ENCODE data around the gene SPEF2.

Gene SPEF2, protein sequence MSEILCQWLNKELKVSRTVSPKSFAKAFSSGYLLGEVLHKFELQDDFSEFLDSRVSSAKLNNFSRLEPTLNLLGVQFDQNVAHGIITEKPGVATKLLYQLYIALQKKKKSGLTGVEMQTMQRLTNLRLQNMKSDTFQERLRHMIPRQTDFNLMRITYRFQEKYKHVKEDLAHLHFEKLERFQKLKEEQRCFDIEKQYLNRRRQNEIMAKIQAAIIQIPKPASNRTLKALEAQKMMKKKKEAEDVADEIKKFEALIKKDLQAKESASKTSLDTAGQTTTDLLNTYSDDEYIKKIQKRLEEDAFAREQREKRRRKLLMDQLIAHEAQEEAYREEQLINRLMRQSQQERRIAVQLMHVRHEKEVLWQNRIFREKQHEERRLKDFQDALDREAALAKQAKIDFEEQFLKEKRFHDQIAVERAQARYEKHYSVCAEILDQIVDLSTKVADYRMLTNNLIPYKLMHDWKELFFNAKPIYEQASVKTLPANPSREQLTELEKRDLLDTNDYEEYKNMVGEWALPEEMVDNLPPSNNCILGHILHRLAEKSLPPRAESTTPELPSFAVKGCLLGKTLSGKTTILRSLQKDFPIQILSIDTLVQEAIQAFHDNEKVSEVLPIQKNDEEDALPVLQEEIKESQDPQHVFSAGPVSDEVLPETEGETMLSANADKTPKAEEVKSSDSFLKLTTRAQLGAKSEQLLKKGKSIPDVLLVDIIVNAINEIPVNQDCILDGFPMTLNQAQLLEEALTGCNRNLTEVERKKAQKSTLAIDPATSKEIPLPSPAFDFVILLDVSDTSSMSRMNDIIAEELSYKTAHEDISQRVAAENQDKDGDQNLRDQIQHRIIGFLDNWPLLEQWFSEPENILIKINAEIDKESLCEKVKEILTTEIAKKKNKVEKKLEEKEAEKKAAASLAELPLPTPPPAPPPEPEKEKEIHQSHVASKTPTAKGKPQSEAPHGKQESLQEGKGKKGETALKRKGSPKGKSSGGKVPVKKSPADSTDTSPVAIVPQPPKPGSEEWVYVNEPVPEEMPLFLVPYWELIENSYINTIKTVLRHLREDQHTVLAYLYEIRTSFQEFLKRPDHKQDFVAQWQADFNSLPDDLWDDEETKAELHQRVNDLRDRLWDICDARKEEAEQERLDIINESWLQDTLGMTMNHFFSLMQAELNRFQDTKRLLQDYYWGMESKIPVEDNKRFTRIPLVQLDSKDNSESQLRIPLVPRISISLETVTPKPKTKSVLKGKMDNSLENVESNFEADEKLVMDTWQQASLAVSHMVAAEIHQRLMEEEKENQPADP (N-terminal part only)

DNA sequence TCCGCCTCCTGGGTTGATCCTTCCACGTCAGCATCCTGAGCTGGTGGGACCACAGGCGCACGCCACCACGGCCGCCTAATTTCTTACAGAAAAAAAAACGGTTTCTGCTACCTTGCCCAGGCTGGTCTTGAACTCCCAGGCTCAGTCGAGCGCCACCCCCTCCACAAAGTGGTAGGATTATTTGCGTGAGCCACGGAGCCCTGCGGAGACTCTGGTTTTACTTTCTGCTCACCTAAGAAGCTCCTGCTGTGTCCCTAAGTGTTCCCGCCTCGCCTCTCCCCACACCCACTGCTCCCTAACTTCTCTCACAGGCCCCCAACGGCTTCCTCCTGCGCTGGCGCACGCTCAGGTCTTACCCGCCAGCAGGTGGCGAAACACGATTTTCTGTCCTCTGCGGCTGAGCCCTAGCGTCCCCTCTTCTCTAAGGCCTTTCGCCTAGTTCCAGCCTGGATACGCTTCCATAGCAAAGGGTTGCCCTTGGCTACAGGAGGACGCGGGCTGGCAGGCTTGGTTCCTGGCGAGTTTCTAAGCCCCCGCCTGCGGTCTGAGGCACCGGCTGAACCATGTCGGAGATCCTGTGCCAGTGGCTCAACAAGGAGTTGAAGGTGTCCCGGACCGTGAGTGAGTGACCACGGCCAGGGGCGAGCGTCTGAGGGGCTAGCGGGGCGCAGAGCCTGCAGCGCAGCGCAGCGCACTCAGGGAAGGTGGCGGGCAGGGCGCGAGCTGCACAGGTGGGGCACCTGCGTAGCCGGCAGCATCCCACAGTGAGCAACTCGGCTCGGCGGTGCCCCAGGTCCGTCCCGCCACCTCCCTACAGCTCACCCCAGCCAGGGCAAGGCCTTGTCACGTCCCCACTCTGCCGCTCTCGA, at the start of gene SPEF2:
Gene SPEF2 (plus strand): TSS at position 429 of the 869 bp plus-strand sequence. CDS start 135 bp downstream, at position 564.
- in situ Hi-C loops (cut with MboI; ENCODE audit: low sequenced_read_pairs) = no loop called here

DNA sequence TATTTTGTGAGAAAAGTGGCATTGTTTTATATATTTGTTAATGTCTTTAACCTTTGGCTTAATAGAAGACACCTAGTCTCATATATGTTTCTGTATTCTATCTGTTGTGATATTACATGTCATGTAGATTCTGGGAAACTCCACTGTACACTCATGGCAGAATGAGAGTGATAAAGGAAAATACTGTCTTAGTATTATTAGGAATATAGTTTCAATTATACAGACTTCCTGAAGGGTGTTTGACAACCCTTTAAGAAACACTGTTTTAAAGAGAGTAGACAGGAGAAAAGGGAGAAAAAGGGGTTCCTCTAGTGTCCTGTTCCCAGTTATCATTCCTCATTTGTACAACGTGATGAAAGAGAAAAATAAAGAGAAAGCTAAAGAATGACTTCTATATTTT, 42.1 kb upstream of the SPEF2 start:
- in situ Hi-C loops (cut with MboI; ENCODE audit: low sequenced_read_pairs) = no loop called here

GRCh38 chr5:35587419-35587818, 30.2 kb upstream of the SPEF2 start:
- in situ Hi-C loops (cut with MboI; ENCODE audit: low sequenced_read_pairs) = no loop called here

DNA sequence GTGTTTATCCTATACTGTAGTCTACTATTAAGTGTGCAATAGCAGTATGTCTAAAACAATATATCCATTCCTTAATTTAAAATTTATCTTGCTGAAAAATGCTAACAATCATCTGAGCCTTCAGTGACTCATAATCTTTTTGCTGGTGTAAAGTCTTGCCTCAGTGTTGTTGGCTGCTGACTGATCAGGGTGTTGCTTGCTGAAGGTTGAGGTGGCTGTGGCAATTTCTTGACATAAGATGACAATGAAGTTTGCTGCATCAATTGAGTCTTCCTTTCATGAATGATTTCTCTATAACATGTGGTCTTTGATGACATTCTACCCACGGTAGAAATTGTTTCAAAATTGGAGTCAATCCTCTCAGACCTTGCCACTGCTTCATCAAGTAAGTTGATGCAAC, 24.3 kb upstream of the SPEF2 start:
- in situ Hi-C loops (cut with MboI; ENCODE audit: low sequenced_read_pairs) = no loop called here

DNA sequence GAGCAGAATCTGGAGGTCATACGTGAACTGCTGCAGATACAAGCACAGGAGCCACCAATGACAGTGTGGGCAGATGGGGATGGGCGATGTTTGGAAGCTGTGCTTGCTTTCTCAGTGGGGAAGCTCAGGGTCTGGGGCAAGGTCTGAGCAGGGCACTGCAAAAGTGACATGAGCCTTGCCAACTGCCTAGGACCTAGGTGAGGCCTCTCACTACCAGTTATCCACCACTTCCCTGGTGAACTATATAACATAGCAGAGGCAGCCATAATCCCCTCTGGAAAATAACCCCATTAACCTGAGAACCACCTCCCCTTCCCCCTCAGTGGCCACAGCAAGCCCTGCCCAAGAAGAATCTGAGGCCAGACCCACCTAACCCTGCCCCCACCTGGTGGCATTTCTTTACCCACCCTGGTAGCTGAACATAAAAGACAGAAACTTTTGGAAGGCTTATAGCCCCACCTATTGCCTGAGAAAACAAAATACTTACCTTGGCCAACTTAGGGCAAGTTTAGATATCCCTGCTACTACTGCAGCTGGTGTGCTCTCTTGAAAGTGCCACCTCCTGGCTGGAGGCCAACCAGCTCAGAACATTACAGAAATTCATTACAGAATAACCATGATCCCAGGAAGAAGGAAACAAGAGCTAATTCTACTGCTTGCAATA, 18.8 kb upstream of the SPEF2 start:
- in situ Hi-C loops (cut with MboI; ENCODE audit: low sequenced_read_pairs) = no loop called here

- in situ Hi-C loops (cut with MboI; ENCODE audit: low sequenced_read_pairs) = no loop called here
Observed at GRCh38 chr5:35600591-35600990, 17.1 kb upstream of the SPEF2 start.

GRCh38 chr5:35608881-35609779, 8.5 kb upstream of the SPEF2 start:
- in situ Hi-C loops (cut with MboI; ENCODE audit: low sequenced_read_pairs) = no loop called here

- in situ Hi-C loops (cut with MboI; ENCODE audit: low sequenced_read_pairs) = no loop called here
Observed at GRCh38 chr5:35617060-35617434, 616 bp upstream of the SPEF2 start.

GRCh38 chr5:35618304-35618636, 607 bp downstream of the SPEF2 start:
- in situ Hi-C loops (cut with MboI; ENCODE audit: low sequenced_read_pairs) = no loop called here

DNA sequence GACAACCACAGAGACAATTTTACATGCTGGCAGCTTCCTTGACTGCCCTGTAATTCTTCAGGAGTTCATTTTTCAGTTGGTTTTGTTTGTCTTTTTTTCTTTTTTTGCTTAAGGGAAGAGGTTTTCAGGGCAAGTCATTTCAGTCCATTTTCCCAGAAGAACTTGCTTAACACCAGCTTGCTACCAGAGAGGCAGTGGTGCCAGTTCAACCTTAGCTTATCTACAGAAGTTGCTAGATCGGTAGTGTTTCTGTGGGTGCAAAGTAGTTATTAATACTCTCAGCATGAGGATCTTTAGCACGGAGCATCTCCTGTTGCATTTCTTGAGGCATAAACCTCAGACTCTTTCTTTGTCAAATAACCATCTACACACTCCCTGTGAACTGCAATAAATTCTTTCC, 1.1 kb downstream of the SPEF2 start:
- in situ Hi-C loops (cut with MboI; ENCODE audit: low sequenced_read_pairs) = no loop called here

GRCh38 chr5:35622974-35623373, 5.3 kb downstream of the SPEF2 start:
- in situ Hi-C loops (cut with MboI; ENCODE audit: low sequenced_read_pairs) = no loop called here

DNA sequence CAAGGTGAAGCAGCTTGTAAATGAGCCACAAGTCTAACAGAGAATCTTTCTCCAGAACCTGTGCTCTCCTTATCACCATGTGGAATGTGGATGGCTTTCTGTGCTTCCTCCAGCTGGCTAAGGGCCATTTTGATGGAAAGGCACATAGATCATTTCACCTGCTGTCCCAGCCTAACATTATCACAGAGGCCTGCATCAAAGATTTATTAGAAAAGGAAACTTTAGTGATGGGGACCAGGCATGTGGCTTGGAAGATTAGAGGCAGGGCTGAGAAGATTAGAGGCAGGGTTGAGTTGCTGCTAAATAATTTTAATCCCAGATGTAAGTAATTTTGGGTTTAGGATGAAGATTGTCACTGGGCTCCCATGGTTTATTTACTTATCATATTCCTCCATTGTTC, 6.3 kb downstream of the SPEF2 start:
- in situ Hi-C loops (cut with MboI; ENCODE audit: low sequenced_read_pairs) = no loop called here

DNA sequence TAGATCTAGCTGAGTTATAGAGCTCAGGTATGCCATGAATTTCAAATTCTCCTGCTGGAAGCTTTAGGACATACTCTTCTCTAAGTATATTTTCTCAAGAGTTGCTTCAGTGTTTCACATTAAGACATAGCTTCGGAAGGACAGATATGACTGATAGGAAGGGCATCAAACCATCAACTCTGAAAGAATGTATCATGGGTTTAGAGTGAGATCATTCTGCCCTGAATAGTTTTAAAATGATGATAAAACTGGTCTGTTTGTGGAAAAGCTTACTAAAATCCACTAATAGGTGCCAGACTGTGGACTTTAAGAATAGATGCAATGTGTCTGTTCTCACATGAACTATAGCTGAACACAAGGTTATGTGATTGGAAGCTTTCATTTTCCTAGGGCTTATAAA, 8.4 kb downstream of the SPEF2 start:
- in situ Hi-C loops (cut with MboI; ENCODE audit: low sequenced_read_pairs) = no loop called here

- in situ Hi-C loops (cut with MboI; ENCODE audit: low sequenced_read_pairs) = no loop called here
Observed at GRCh38 chr5:35626553-35626952, 8.9 kb downstream of the SPEF2 start.

GRCh38 chr5:35634326-35634725, 16.7 kb downstream of the SPEF2 start:
- in situ Hi-C loops (cut with MboI; ENCODE audit: low sequenced_read_pairs) = no loop called here

DNA sequence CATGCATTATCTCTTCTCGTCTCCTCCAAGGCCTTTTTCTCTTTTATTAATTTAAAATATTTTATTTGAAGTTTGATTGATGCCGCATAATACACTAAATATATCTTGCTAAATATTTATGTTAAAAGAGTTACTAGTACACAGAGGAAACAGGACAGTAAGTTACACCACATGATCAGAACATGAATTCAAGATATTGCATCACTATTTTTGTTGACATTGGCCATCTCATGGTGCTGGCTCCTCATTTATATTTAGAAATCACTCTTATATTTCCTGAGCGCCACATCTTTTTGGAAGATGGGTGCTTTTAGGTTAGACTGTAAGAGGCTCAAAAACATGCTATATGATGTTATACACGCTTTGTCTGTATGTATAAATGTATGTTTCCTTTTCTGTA, 23.0 kb downstream of the SPEF2 start:
- in situ Hi-C loops (cut with MboI; ENCODE audit: low sequenced_read_pairs) = no loop called here

DNA sequence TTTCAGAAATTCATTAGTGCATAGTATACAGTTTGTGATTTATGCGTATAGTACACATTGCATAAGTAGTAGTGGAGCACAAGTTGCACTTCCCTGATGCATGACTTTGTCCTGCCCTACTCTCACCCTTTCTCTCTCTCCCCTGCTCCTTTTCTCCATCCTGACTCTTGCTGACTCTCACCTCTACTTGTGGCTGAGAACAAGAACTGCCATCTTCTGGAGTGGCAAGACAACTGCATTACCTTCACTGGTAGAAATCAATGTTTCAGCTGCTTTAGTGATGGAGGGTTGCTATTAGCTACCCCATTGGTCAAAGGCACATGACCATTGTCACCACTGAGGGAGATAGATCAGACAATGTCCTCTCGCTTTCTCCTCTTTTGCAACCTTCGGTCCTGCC, 26.9 kb downstream of the SPEF2 start:
- in situ Hi-C loops (cut with MboI; ENCODE audit: low sequenced_read_pairs) = no loop called here

DNA sequence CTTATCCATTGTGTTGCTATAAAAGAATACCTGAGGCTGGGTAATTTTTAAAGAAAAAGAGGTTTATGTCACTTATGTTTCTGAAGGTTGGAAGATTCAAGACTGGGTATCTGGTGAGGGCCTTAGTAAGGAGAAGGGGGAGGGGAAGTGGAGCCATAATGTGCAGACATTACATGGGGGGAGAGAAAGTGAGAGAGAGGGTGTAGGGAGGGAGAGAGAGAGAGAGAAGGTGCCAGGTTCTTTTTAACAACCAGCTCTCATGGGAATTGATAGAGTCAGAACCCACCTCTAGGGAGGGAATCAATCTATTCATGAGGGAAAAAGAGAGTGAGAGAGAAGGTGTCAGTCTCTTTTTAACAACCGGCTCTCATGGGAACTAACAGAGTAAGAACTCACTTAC, 29.5 kb downstream of the SPEF2 start:
- in situ Hi-C loops (cut with MboI; ENCODE audit: low sequenced_read_pairs) = no loop called here

DNA sequence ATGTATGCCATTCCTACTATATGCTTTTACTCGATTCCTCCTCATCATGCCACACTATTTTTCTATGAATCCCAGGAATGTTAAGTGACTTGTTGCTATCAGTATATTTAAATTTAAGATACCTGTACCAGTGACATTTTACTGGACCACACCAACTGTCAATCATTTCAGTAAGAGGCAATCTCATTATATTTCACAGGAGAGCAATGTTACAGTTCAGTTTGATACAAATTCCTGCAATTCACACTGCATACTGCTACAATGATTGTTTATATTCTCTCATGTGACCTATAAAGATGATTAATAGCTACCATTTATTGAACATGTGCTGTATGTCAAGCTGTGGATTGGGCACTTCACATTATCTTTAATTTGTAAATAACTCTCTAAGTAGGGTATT, 30.0 kb downstream of the SPEF2 start:
- in situ Hi-C loops (cut with MboI; ENCODE audit: low sequenced_read_pairs) = no loop called here

Data from hTERT RPE-1 (cell line).